Gastroesophageal sphincter (tissue), 4 donors: Measurements from ENCODE around the gene PTPRE. TPM values are rescaled to one million over a fixed set of nuclear protein-coding genes. Genes with fewer than 3 reads are reported as not detected.
A peak's percentile ranks its signal among the peaks of the same experiment; 100 is the strongest.

ENCODE experiments used
- ATAC-seq: fragments of 150-250 bp; one replicate; pipeline ENCODE4 v1.9.1; 2016; ENCODE audit warnings: mild to moderate bottlenecking, moderate library complexity
- H3K27ac ChIP-seq, 4 donors: fragments of 200-600 bp; sonication (generic) in 3 of 4; 1 replicate in 3 of 4; 2 replicates in 1 of 4; pipeline ENCODE4 v1.5.1; 2016 to 2019
- H3K27me3 ChIP-seq: fragments of 200-600 bp; sonication (generic); one replicate; pipeline ENCODE4 v1.5.1; 2019
- H3K36me3 ChIP-seq, 2 donors: fragments of 200-600 bp; sonication (generic); one replicate each; pipeline ENCODE4 v1.5.1; 2019; ENCODE audit warnings: control low read depth in 1 of 2
- H3K4me1 ChIP-seq, 3 donors: fragments of 200-600 bp; sonication (generic); 1 replicate in 2 of 3; 2 replicates in 1 of 3; pipeline ENCODE4 v1.5.1; 2016 to 2019; ENCODE audit warnings: control low read depth in 2 of 3
- H3K4me3 ChIP-seq, 2 donors: fragments of 200-600 bp; sonication (generic); one replicate each; pipeline ENCODE4 v1.5.1; 2019; ENCODE audit warnings: mild to moderate bottlenecking in 1 of 2, moderate library complexity in 1 of 2
- H3K9me3 ChIP-seq, 3 donors: fragments of 200-600 bp; sonication (generic); one replicate each; pipeline ENCODE4 v1.5.1; 2017 to 2019; ENCODE audit warnings: control low read depth in 2 of 3
- EP300 ChIP-seq: sonication (generic); formaldehyde crosslinking; IDR thresholded peaks from one replicate; pipeline ENCODE4 v1.6.1; 2017; ENCODE audit warnings: antibody characterized with exemption, mild to moderate bottlenecking
- POLR2A ChIP-seq, 2 donors: fragments of 450-650 bp; IDR thresholded peaks; one replicate each; pipeline ENCODE4 v1.6.1; 2017; ENCODE audit warnings: antibody characterized with exemption in 2 of 2, mild to moderate bottlenecking in 2 of 2, moderate library complexity in 1 of 2
- POLR2AphosphoS5 ChIP-seq: sonication (generic); formaldehyde crosslinking; IDR thresholded peaks from one replicate; pipeline ENCODE4 v1.6.1; 2017; ENCODE audit warnings: antibody characterized with exemption
- WGBS, 2 donors: methylation state at CpG; one replicate each; pipeline ENCODE4 v1.1.5; 2018; ENCODE audit warnings: low coverage in 1 of 2; 5-methylcytosine and 5-hydroxymethylcytosine counted together
- total RNA-seq, 4 donors: library from RNA; depleted of rRNA; stranded (reverse); fragments of >200 nt; gene quantifications; one replicate each; pipeline ENCODE4 v1.1.0, GENCODE V29; 2016
- TF ChIP-seq, protein P1 (sequence below), 4 experiments: fragments of 200-600 bp in 2 of 4; fragments of 450-650 bp in 2 of 4; sonication (generic) in 1 of 4; IDR thresholded peaks; one replicate each; pipeline ENCODE4 v1.5.1; 2017 to 2019; ENCODE audit warnings: antibody characterized with exemption in 4 of 4, mild to moderate bottlenecking in 2 of 4, moderate library complexity in 2 of 4

The PTPRE gene
- total RNA-seq, 4 donors from 2014 or later = 6.4 to 16.4 (median 8.5) TPM

DNA sequence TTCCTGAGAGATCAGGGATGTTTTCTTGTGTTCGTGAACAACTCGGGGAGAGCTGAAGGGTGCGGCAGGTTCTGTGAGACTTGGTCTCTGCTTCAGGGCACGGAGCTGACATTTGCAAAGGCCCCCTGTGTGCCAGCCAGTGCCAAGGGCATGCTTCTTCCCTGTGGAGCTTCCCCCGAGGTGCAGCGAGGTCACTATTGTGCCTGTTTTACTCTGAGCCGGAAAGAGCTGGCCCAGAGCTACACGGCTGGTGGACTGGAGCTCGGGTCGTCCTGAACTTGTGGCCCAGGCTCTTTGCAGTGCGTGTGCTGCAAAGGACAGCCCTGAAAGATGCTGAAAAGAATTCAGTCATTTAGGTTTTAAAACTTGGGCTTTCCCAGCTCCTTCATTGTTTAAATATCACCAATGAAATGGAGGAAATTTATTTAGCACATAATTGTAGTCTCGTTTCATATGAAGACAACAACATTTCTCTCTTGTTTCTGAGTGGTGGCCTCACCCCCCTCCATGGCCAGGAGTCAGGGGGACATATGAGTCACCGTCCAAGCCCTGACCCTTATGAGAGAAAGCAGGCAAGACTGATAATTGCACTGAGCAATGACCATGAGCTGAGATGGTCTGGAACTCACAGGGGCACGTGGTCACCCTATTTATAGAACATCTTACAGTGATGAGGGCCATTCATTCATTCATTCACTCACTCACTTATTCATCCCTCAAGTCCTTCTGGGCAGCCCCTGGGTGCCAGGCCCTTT lies 102.6 kb downstream of the PTPRE start:
- H3K4me1 ChIP-seq = peaks cover 0 to 21% (median 0%) of the 10 kb centered on the region in 3 donors
- no peak for ATAC-seq
- WGBS, 2 donors = 46 to 56% methylated on average over 6 to 11 of the region's 14 CpGs

DNA sequence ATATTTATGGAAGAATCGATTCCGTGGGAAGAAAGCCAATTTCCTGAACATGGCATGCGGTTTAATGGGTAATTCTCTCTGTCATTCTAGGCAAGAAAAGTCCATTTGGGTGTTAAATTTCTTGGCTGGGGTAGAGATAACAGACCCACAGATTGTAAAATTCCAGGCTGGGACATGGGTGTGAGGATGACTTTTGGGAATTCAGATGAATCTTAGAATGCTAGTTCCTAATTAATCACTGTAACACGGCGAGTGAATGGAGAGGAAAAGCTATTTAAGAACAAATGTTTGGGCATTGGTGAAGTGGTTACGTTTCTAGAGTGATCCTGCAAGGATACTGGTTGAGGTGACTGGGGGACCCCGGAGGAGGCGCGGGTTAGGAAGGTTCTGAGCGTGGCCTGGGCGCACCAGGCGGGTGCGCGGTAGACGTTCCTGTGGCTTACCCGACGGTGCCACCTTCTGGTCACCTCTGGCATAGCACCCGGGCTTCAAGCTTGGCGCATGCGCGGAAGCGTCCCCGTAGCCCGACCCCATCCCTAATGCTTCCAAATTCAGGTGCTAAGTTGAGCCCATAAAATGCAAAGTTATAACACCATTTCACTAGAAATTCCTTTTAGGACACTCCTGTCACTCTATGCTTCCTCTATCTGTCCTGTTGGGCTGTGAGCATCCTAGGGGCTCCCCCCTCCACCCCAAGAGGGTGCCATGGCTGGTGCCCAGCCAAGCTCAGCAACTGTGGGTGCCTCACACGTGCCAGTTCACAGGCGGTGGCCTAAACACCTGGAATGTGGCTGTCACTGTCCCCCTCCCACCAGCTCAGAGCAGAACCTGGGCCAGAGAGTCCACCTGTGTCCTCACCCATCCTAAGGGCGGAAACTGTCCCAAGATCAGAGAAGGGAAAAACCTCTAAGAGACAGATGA lies 104.4 kb downstream of the PTPRE start:
- H3K27me3 ChIP-seq = peaks cover 44% of the 10 kb centered on the region
- WGBS, 2 donors = 16 to 24% methylated on average over 6 to 20 of the region's 27 CpGs
- no peaks in the 10 kb centered on the region for H3K36me3 ChIP-seq
- TF ChIP-seq, protein P1, sequence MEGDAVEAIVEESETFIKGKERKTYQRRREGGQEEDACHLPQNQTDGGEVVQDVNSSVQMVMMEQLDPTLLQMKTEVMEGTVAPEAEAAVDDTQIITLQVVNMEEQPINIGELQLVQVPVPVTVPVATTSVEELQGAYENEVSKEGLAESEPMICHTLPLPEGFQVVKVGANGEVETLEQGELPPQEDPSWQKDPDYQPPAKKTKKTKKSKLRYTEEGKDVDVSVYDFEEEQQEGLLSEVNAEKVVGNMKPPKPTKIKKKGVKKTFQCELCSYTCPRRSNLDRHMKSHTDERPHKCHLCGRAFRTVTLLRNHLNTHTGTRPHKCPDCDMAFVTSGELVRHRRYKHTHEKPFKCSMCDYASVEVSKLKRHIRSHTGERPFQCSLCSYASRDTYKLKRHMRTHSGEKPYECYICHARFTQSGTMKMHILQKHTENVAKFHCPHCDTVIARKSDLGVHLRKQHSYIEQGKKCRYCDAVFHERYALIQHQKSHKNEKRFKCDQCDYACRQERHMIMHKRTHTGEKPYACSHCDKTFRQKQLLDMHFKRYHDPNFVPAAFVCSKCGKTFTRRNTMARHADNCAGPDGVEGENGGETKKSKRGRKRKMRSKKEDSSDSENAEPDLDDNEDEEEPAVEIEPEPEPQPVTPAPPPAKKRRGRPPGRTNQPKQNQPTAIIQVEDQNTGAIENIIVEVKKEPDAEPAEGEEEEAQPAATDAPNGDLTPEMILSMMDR (IDR thresholded peaks at IDR 0.05) = peak in 3 of 4 experiments; percentile 90 to 100 (median 97)
- TF ChIP-seq EP300 = no peak
- TF ChIP-seq POLR2A (IDR thresholded peaks at IDR 0.05) = no peak
- TF ChIP-seq POLR2AphosphoS5 = no peak
- peaks cover 0 to 21% (median 0%) of the 10 kb centered on the region in 3 donors for H3K4me1 ChIP-seq
- H3K9me3 ChIP-seq = no peaks in the 10 kb centered on the region
- H3K27ac ChIP-seq = no peak overlapping the region
- peak; percentile 74 for ATAC-seq
- H3K4me3 ChIP-seq = no peak overlapping the region

More for the DNA sequence above, 102.6 kb downstream of the PTPRE start:
- H3K27me3 ChIP-seq = peaks cover 44% of the 10 kb centered on the region
- no peak overlapping the region for H3K4me3 ChIP-seq
- TF ChIP-seq, protein P1 (IDR thresholded peaks at IDR 0.05) = no peak
- TF ChIP-seq POLR2AphosphoS5 = peak; percentile 21
- TF ChIP-seq POLR2A (IDR thresholded peaks at IDR 0.05) = no peak
- no peak for TF ChIP-seq EP300
- H3K36me3 ChIP-seq = no peaks in the 10 kb centered on the region
- peak overlapping the region in 3 of 4 donors; percentile 7 to 19 (median 10) for H3K27ac ChIP-seq
- no peaks in the 10 kb centered on the region for H3K9me3 ChIP-seq

DNA sequence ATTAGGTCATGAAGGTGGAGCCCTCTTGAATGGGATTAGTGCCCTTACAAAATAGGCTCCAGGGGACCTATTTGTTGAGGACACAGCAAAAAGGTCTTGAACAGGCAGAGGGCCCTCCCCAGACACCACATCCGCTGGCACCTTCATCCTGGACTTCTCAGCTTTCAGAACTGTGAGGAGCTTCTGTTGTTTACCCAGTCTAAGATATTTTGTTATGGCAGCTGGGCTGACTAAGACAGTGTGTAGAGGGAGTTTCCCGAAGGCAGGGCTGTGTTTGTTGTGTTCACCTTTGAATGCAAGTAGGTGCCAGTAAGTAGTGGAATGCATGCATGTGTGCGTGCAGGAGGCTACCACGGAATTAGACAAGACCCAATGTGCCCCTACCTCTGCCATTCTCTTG lies 106.7 kb downstream of the PTPRE start:
- no peak overlapping the region for H3K27ac ChIP-seq
- ATAC-seq = no peak
- TF ChIP-seq POLR2A (IDR thresholded peaks at IDR 0.05) = no peak
- TF ChIP-seq, protein P1 (IDR thresholded peaks at IDR 0.05) = no peak
- no peak for TF ChIP-seq EP300
- no peak for TF ChIP-seq POLR2AphosphoS5
- no peaks in the 10 kb centered on the region for H3K36me3 ChIP-seq
- H3K27me3 ChIP-seq = peaks cover 61% of the 10 kb centered on the region
- no peaks in the 10 kb centered on the region for H3K9me3 ChIP-seq
- 80% methylated on average over 1 of the region's 4 CpGs; no CpG with 5 or more reads in 1 of the 2 donors for WGBS, 2 donors
- H3K4me1 ChIP-seq = peaks cover 0 to 21% (median 0%) of the 10 kb centered on the region in 3 donors
- no peak overlapping the region for H3K4me3 ChIP-seq

DNA sequence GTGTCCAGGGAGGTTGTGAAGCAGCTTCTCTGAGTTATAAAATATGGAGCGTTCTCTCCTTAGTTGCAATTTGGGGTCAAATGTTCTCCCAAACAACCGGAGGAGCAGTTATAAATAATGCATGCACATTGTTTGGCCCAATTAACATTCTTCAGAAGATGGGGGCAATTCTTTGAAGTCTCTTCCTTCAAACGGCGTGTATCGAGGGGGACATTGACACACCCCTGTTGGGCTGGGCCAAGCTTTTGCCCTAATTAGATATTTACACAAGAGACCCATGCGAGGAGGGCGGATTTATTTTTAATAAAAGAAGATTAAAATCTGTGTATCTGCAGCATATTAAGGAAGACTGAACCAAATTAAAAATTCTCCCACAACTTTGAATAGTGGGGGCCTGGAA lies 107.3 kb downstream of the PTPRE start:
- TF ChIP-seq POLR2AphosphoS5 = no peak
- no peak for TF ChIP-seq EP300
- no peak for TF ChIP-seq POLR2A (IDR thresholded peaks at IDR 0.05)
- Histone ChIP-seq H3K27ac (no peak overlapping the region), H3K9me3 (no peaks in the 10 kb centered on the region), H3K4me1 (peaks cover 0 to 21% (median 0%) of the 10 kb centered on the region in 3 donors), H3K4me3 (no peak overlapping the region), H3K36me3 (no peaks in the 10 kb centered on the region), H3K27me3 (peaks cover 57% of the 10 kb centered on the region)
- no peak for ATAC-seq
- 79% methylated on average over 5 of the region's 7 CpGs; no CpG with 5 or more reads in 1 of the 2 donors for WGBS, 2 donors

DNA sequence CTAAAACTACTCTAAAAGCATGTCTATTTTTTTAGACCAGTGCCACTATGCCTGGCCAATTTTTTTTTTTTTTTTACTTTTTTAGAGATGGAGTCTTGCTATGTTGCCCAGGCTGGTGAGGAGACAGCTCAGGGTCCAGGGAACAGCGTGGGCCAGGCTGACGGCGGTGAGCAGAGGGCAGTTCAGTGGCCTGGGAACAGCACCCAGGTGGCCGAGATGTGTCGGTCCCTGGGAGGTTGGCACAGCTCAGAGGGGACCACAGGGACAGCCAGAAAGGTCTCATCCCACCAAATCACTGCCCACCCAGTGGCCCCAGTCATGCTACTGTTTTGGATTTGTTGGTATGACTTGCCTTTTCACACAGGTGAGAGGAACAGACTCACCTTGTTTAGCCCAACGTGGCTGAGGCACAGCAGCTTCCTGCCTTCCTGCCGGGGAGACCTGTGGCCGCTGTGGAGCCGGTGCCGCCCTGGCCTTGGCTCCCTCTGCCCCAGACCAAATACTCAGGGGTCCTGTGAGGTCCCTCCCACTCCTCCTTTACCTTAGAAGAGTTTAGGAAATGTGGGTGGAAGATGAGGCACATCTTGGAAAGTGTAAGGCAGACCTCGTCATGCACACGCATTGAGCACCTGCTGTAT lies 109.6 kb downstream of the PTPRE start:
- 70 to 85% methylated on average over 4 of the region's 12 CpGs for WGBS, 2 donors
- ATAC-seq = no peak
- no peak overlapping the region for H3K4me3 ChIP-seq
- peaks cover 0 to 3% (median 0%) of the 10 kb centered on the region in 3 donors for H3K4me1 ChIP-seq
- H3K36me3 ChIP-seq = no peaks in the 10 kb centered on the region
- no peaks in the 10 kb centered on the region for H3K9me3 ChIP-seq
- TF ChIP-seq EP300 (no peak), POLR2AphosphoS5 (no peak), POLR2A (IDR thresholded peaks at IDR 0.05) (no peak)
- TF ChIP-seq, protein P1 (IDR thresholded peaks at IDR 0.05) = no peak
- H3K27me3 ChIP-seq = peaks cover 38% of the 10 kb centered on the region
- no peak overlapping the region for H3K27ac ChIP-seq
